Ovary (tissue), 9 donors: ENCODE results near the gene PSPC1. TPM values are rescaled to one million over a fixed set of nuclear protein-coding genes. Genes with fewer than 3 reads are reported as not detected.

Experiments
- DNase-seq, 5 donors: peaks; one replicate each; pipeline ENCODE4 v3.0.0-alpha.2; 2019 to 2020
- H3K27ac ChIP-seq, 2 donors: fragments of 200-600 bp; one replicate each; pipeline versions ENCODE4 v1.5.1 to v1.8.0; 2019 to 2022
- H3K27me3 ChIP-seq: fragments of 200-600 bp; one replicate; pipeline ENCODE4 v1.8.0; 2022
- H3K36me3 ChIP-seq: fragments of 200-600 bp; sonication (generic); one replicate; pipeline ENCODE4 v1.5.1; 2019
- H3K4me1 ChIP-seq: one replicate; pipeline ENCODE4 v1.8.1; 2013; ENCODE audit warnings: mild to moderate bottlenecking, moderate library complexity; ENCODE audit not compliant: insufficient read depth
- H3K4me3 ChIP-seq: fragments of 200-600 bp; sonication (generic); one replicate; pipeline ENCODE4 v1.5.1; 2017
- H3K9me3 ChIP-seq, 2 donors: fragments of 200-600 bp in 1 of 2; sonication (generic) in 1 of 2; one replicate each; pipeline versions ENCODE4 v1.5.1 to v1.8.1; 2013 to 2019; ENCODE audit warnings: mild to moderate bottlenecking in 1 of 2, moderate library complexity in 1 of 2
- EP300 ChIP-seq: sonication (generic); formaldehyde crosslinking; IDR thresholded peaks from one replicate; pipeline ENCODE4 v1.6.1; 2017; ENCODE audit warnings: antibody characterized with exemption
- POLR2A ChIP-seq: fragments of 450-650 bp; IDR thresholded peaks from one replicate; pipeline ENCODE4 v1.6.1; 2017; ENCODE audit warnings: antibody characterized with exemption, mild to moderate bottlenecking, moderate library complexity
- WGBS, 3 donors: extraction: QIAGEN DNeasy Blood & Tissue Kit in 1 of 3; methylation state at CpG; one replicate each; pipeline versions ENCODE4 v1.1.5 to v1.1.7; 2013 to 2017; 5-methylcytosine and 5-hydroxymethylcytosine counted together
- intact Hi-C, 4 donors: fragments of 100-400 bp; cut with DNase I; formaldehyde crosslinking; loops; one replicate each; pipeline versions ENCODE4 v1.11.0 to v1.15.1; 2022 to 2023
- polyA plus RNA-seq, 2 donors: library from polyadenylated mRNA; stranded (reverse); fragments of 200-250 nt in 1 of 2; fragments of 350-450 nt in 1 of 2; fragmentation: Illumina TruSeq in 1 of 2; extraction: RNeasy Lipid Tissue Mini Kit (QIAGEN cat#74804) in 1 of 2; gene quantifications; one replicate each; pipeline ENCODE4 v1.2.3, GENCODE V29; 2013 to 2014
- total RNA-seq, 7 donors: library from RNA; depleted of rRNA in 2 of 7; stranded (reverse); fragments of >200 nt in 2 of 7; fragmentation: NEBNext Ultra II Directional in 3 of 7; extraction: Animal tissue kit (Norgen Biotek cat#: 25700) in 3 of 7; gene quantifications; one replicate each; pipeline versions ENCODE4 v1.1.0 to v1.2.4, GENCODE V29; 2016 to 2023
- TF ChIP-seq, protein P1 (sequence below), 3 donors: fragments of 450-650 bp in 2 of 3; fragments of 200-600 bp in 1 of 3; IDR thresholded peaks; one replicate each; pipeline versions ENCODE4 v1.5.1 to v1.8.0; 2016 to 2022; ENCODE audit warnings: antibody characterized with exemption in 3 of 3, mild to moderate bottlenecking in 1 of 3
- donor health status: DM: no; HTN: no; CAD: no; lungs with moderate emphysema.
- donor health status: DM: no; HTN: no; CAD: no.
- donor health status: Bipolar disorder and iron deficiency.
- donor health status: DM: yes; HTN: yes; CAD: no.
- donor health status: DM: no; HTN: no; CAD: no.
- donor health status: DM: yes; HTN: yes; CAD: no.

The PSPC1 gene
- total and polyA plus RNA-seq, 9 donors: 34.7 to 74.0 (median 49.1) TPM

DNA sequence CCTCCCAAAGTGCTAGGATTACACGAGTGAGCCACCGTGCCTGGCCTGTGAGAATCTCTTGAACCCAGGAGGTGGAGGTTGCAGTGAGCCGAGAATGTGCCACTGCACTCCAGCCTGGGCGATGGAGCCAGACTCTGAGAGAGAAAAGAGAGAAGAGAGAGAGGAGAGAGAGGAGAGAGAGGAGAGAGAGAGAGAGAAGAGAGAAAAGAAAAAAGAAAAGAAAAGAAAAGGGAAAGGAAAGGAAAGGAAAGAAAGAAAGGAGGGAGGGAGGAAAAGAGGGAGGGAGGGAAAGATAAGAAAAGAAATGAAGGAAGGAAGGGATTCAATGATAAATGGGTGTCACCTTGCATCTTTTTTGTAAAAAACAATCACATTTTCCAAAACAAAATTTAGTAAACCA is 23.0 kb upstream of the PSPC1 start:
- Histone ChIP-seq H3K4me3 (no peak overlapping the region), H3K36me3 (no peaks in the 10 kb centered on the region), H3K4me1 (no peaks in the 10 kb centered on the region), H3K9me3 (no peaks in the 10 kb centered on the region), H3K27me3 (no peaks in the 10 kb centered on the region), H3K27ac (no peak overlapping the region)
- intact Hi-C loops: no loop called here
- DNase-seq: no peak
- no peak for TF ChIP-seq POLR2A
- TF ChIP-seq EP300: no peak
- TF ChIP-seq, protein P1, sequence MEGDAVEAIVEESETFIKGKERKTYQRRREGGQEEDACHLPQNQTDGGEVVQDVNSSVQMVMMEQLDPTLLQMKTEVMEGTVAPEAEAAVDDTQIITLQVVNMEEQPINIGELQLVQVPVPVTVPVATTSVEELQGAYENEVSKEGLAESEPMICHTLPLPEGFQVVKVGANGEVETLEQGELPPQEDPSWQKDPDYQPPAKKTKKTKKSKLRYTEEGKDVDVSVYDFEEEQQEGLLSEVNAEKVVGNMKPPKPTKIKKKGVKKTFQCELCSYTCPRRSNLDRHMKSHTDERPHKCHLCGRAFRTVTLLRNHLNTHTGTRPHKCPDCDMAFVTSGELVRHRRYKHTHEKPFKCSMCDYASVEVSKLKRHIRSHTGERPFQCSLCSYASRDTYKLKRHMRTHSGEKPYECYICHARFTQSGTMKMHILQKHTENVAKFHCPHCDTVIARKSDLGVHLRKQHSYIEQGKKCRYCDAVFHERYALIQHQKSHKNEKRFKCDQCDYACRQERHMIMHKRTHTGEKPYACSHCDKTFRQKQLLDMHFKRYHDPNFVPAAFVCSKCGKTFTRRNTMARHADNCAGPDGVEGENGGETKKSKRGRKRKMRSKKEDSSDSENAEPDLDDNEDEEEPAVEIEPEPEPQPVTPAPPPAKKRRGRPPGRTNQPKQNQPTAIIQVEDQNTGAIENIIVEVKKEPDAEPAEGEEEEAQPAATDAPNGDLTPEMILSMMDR (IDR thresholded peaks at IDR 0.05): no peak
- 79 to 87% (median 84%) methylated on average over 4 of the region's 4 CpGs for WGBS, 3 donors

DNA sequence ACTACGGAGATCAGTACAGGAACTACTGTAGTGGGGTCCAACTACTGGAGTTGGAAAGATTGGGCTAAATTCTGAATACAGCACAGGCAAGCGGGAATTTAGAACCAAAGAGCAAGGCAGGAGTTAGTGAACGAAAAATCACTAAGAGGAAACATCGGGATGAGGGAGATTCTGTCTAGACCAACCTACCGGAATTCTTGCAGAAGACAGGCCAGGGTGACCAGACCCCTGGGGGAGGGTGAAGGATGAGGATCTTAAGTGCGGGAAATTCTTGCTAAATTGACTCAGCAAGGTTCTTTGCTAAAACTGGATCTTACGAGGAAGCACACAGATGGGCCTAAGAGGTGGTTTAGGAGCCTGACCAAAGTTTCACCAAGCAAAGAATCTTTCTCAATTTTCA is 13.2 kb upstream of the PSPC1 start:
- Histone ChIP-seq H3K9me3 (no peaks in the 10 kb centered on the region), H3K4me1 (no peaks in the 10 kb centered on the region), H3K36me3 (no peaks in the 10 kb centered on the region), H3K27me3 (no peaks in the 10 kb centered on the region), H3K4me3 (no peak overlapping the region), H3K27ac (no peak overlapping the region)
- no peak for DNase-seq
- WGBS, 3 donors: 95 to 96% (median 96%) methylated on average over 7 of the region's 7 CpGs
- intact Hi-C loops: no loop called here
- TF ChIP-seq POLR2A (no peak), EP300 (no peak)
- TF ChIP-seq, protein P1 (IDR thresholded peaks at IDR 0.05): no peak

DNA sequence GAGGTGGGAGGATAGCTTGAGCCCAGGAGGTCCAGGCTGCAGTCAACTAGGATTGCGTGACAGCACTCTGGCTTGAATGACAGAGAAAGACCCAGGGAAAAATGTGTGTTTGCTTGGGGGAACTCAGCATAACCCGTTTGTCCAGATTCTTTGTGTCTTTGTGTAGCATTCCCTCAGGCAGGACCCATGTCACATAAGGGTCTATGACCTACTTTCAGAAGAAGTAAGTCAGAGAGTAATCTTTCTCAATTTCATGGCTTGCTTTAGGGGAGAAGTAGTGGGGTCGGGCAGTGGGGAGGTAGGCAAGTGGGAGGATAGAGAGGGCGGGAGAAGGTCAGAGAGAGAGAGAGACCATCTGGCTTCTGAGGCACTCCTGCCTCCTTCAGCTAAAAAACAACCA is 11.9 kb upstream of the PSPC1 start:
- H3K9me3 ChIP-seq: no peaks in the 10 kb centered on the region
- no peaks in the 10 kb centered on the region for H3K36me3 ChIP-seq
- TF ChIP-seq, protein P1 (IDR thresholded peaks at IDR 0.05): no peak
- TF ChIP-seq POLR2A (no peak), EP300 (no peak)
- H3K27ac ChIP-seq: no peak overlapping the region
- H3K4me1 ChIP-seq: no peaks in the 10 kb centered on the region
- 78 to 84% (median 80%) methylated on average over 4 of the region's 4 CpGs for WGBS, 3 donors
- no peaks in the 10 kb centered on the region for H3K27me3 ChIP-seq
- intact Hi-C loops: no loop called here
- DNase-seq: no peak
- no peak overlapping the region for H3K4me3 ChIP-seq

DNA sequence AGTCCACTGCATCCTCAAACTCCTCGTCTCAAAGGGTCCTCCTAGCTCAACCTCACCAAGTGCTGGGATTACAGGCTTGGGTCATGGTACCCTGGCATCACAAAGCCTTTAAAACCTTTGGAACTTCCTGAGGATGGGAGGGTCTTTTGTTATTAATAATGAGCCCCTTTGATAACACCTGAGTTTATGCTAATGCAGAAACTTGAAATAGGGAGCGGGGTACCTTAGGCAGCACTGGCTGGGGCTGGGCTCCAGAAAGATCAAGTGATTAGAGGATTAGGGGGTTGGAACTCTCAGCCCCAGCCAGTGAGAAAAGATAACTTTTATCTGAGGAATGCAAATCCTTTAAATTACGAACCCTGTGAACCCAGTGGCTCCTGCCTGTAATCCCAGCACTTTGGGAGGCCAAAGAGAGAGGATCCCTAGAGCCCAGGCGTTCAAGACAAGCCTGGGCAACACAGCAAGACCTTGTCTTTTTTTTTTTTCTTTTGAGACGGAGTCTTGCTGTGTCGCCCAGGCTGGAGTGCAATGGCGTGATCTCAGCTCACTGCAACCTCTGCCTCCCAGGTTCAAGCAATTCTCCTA is 9.3 kb upstream of the PSPC1 start:
- TF ChIP-seq EP300 (no peak), POLR2A (no peak)
- TF ChIP-seq, protein P1 (IDR thresholded peaks at IDR 0.05): no peak
- Histone ChIP-seq H3K27ac (no peak overlapping the region), H3K36me3 (no peaks in the 10 kb centered on the region), H3K4me3 (no peak overlapping the region), H3K9me3 (no peaks in the 10 kb centered on the region), H3K27me3 (no peaks in the 10 kb centered on the region), H3K4me1 (no peaks in the 10 kb centered on the region)
- 91 to 96% (median 92%) methylated on average over 7 of the region's 7 CpGs for WGBS, 3 donors
- DNase-seq: no peak
- intact Hi-C loops: no loop called here
